Neural crest cell (in vitro differentiated cells): ENCODE data around the gene PRKG1. TPM values are rescaled to one million over a fixed set of nuclear protein-coding genes. Genes with fewer than 3 reads are reported as not detected.

Experiments
- DNase-seq: peaks from one replicate; pipeline ENCODE4 v3.0.0; 2021; ENCODE audit warnings: low read depth, mixed read lengths, low spot score
- H3K27ac Mint-ChIP-seq: one replicate; pipeline ENCODE4 v1.8.0; 2021; ENCODE audit warnings: mild to moderate bottlenecking, mixed read lengths; ENCODE audit not compliant: unreplicated experiment
- H3K27me3 Mint-ChIP-seq: 2 replicates; pipeline ENCODE4 v1.8.0; 2021; ENCODE audit warnings: low read depth, mild to moderate bottlenecking, mixed read lengths
- H3K36me3 Mint-ChIP-seq: 2 replicates; pipeline ENCODE4 v1.8.0; 2021; ENCODE audit warnings: low read depth, mild to moderate bottlenecking, mixed read lengths
- H3K4me1 Mint-ChIP-seq: 2 replicates; pipeline ENCODE4 v1.8.0; 2021; ENCODE audit warnings: mixed read lengths
- H3K4me3 Mint-ChIP-seq: one replicate; pipeline ENCODE4 v1.8.0; 2021; ENCODE audit warnings: mild to moderate bottlenecking, mixed read lengths
- H3K9me3 Mint-ChIP-seq: 2 replicates; pipeline ENCODE4 v1.8.0; 2021; ENCODE audit warnings: mixed read lengths
- total RNA-seq: library from RNA; stranded (reverse); gene quantifications from 2 replicates; pipeline ENCODE4 v1.2.1, GENCODE V29; 2021
- TF ChIP-seq, protein P1 (sequence below): fragments of 200-600 bp; sonication (generic); conservative IDR thresholded peaks from 2 replicates; pipeline ENCODE4 v1.5.0; 2021; ENCODE audit warnings: antibody characterized with exemption, mild to moderate bottlenecking

The PRKG1 gene
- total RNA-seq, 1 donor from 2014 or later = 4.4 TPM

GRCh38 chr10:51789903-51790302 lies 715.6 kb downstream of the PRKG1 start:
- H3K27ac Mint-ChIP-seq = no peak overlapping the region
- TF ChIP-seq, protein P1, sequence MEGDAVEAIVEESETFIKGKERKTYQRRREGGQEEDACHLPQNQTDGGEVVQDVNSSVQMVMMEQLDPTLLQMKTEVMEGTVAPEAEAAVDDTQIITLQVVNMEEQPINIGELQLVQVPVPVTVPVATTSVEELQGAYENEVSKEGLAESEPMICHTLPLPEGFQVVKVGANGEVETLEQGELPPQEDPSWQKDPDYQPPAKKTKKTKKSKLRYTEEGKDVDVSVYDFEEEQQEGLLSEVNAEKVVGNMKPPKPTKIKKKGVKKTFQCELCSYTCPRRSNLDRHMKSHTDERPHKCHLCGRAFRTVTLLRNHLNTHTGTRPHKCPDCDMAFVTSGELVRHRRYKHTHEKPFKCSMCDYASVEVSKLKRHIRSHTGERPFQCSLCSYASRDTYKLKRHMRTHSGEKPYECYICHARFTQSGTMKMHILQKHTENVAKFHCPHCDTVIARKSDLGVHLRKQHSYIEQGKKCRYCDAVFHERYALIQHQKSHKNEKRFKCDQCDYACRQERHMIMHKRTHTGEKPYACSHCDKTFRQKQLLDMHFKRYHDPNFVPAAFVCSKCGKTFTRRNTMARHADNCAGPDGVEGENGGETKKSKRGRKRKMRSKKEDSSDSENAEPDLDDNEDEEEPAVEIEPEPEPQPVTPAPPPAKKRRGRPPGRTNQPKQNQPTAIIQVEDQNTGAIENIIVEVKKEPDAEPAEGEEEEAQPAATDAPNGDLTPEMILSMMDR = no peak
- H3K4me3 Mint-ChIP-seq = no peak overlapping the region
- H3K27me3 Mint-ChIP-seq = no peaks in the 10 kb centered on the region
- H3K9me3 Mint-ChIP-seq = peaks cover 14% of the 10 kb centered on the region
- H3K36me3 Mint-ChIP-seq = peaks cover 11% of the 10 kb centered on the region
- no peaks in the 10 kb centered on the region for H3K4me1 Mint-ChIP-seq
- no peak for DNase-seq

DNA sequence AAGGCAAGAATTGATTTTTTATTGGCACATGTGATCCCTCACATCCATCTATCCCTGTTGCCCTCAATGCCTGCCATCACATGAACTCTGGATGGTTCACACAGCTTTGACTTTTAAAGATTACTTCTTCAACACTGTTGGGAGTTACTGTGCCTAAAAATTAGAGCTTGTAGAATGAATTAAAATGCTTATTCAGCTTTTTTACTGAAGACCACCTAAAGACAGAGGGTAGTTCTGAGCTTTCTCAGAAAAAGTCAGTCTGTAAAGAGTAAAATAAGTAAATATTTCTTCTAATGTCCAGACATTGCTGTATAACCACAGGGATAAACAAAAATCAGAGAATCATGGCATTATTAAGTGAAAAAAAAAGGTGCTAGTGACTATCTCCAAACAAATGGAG lies 718.4 kb downstream of the PRKG1 start:
- H3K36me3 Mint-ChIP-seq = peaks cover 11% of the 10 kb centered on the region
- no peak overlapping the region for H3K27ac Mint-ChIP-seq
- TF ChIP-seq, protein P1 = no peak
- no peak for DNase-seq
- H3K9me3 Mint-ChIP-seq = peaks cover 14% of the 10 kb centered on the region
- H3K4me1 Mint-ChIP-seq = no peaks in the 10 kb centered on the region
- no peaks in the 10 kb centered on the region for H3K27me3 Mint-ChIP-seq
- no peak overlapping the region for H3K4me3 Mint-ChIP-seq

DNA sequence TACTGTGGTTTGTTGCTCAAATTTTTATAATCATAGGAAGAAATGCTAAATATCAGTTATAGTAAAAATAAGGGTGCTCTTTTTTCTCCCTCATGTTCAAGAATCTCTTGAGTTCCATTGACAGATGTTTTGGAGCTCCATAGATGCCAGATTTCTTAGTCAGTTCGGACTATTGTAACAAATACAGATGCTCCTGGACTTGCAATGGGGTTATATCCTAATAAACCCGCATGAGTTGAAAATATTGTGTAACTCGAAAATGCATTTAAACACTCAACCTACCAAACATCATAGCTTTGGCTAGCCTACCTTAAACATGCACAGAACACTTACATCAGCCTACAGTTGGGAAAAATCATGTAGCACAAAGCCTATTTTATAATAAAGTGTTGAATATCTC lies 725.8 kb downstream of the PRKG1 start:
- Mint-ChIP-seq H3K27ac (no peak overlapping the region), H3K36me3 (no peaks in the 10 kb centered on the region), H3K4me3 (no peak overlapping the region), H3K9me3 (peaks cover 2% of the 10 kb centered on the region), H3K27me3 (no peaks in the 10 kb centered on the region), H3K4me1 (no peaks in the 10 kb centered on the region)
- DNase-seq = no peak
- TF ChIP-seq, protein P1 = no peak

- Mint-ChIP-seq H3K27ac (no peak overlapping the region), H3K36me3 (no peaks in the 10 kb centered on the region), H3K4me3 (no peak overlapping the region), H3K9me3 (peaks cover 2% of the 10 kb centered on the region), H3K4me1 (no peaks in the 10 kb centered on the region), H3K27me3 (no peaks in the 10 kb centered on the region)
- TF ChIP-seq, protein P1 = no peak
- DNase-seq = no peak
Measured at GRCh38 chr10:51800725-51801424, 726.6 kb downstream of the PRKG1 start.

DNA sequence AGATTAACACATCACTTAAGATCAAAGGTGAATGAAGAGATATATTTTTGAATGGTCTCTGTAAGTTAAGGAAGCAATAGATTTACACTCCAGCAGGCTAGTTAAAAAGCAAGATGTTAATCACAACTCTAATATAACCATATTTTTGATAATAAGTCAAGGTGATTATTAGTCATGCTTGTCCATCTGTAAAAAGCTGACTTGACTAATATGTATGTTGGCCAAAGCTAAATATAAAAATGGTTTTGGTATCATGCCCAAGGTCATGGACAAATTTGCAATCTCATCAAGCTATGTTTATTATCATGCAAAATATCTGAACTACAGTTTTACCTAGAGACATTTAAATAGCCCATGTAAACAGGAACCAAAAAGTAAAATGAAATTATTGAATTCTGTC lies 727.7 kb downstream of the PRKG1 start:
- Mint-ChIP-seq H3K36me3 (no peaks in the 10 kb centered on the region), H3K27me3 (no peaks in the 10 kb centered on the region), H3K27ac (no peak overlapping the region), H3K4me1 (peaks cover 7% of the 10 kb centered on the region), H3K4me3 (no peak overlapping the region), H3K9me3 (peaks cover 2% of the 10 kb centered on the region)
- TF ChIP-seq, protein P1 = no peak
- no peak for DNase-seq
